HEK293 (cell line): ENCODE data around the gene HCFC1.

Source experiments
- CTCF ChIP-seq: fragments of 450-650 bp; formaldehyde crosslinking; IDR thresholded peaks from 2 replicates; pipeline ENCODE4 v1.5.1; 2016; ENCODE audit warnings: missing biosample characterization, missing genetic modification characterization
- ELK4 ChIP-seq: IDR thresholded peaks from 2 replicates; pipeline ENCODE4 v1.6.1; 2011; ENCODE audit warnings: mild to moderate bottlenecking, low read depth, low read length, borderline replicate concordance
- GLIS2 ChIP-seq: fragments of 450-650 bp; formaldehyde crosslinking; IDR thresholded peaks from 2 replicates; pipeline ENCODE4 v1.5.1; 2016; ENCODE audit warnings: missing biosample characterization, missing genetic modification characterization
- INSM2 ChIP-seq: fragments of 450-650 bp; formaldehyde crosslinking; IDR thresholded peaks from 2 replicates; pipeline ENCODE4 v1.5.1; 2016; ENCODE audit warnings: missing biosample characterization, missing genetic modification characterization
- KLF16 ChIP-seq: fragments of 450-650 bp; formaldehyde crosslinking; IDR thresholded peaks from 2 replicates; pipeline ENCODE4 v1.5.1; 2017; ENCODE audit warnings: missing biosample characterization, missing genetic modification characterization
- REST ChIP-seq: fragments of 450-650 bp; formaldehyde crosslinking; IDR thresholded peaks from 2 replicates; pipeline ENCODE4 v1.5.1; 2016; ENCODE audit warnings: missing biosample characterization, missing genetic modification characterization
- YY1 ChIP-seq: fragments of 450-650 bp; formaldehyde crosslinking; IDR thresholded peaks from 2 replicates; pipeline ENCODE4 v1.5.1; 2018; ENCODE audit warnings: missing biosample characterization, missing genetic modification characterization
- ZBTB10 ChIP-seq: fragments of 450-650 bp; formaldehyde crosslinking; IDR thresholded peaks from 2 replicates; pipeline ENCODE4 v1.5.1; 2016; ENCODE audit warnings: missing biosample characterization, missing genetic modification characterization
- ZNF558 ChIP-seq: fragments of 450-650 bp; formaldehyde crosslinking; IDR thresholded peaks from 2 replicates; pipeline ENCODE4 v1.5.1; 2016; ENCODE audit warnings: missing biosample characterization, missing genetic modification characterization
- ZNF629 ChIP-seq: fragments of 450-650 bp; formaldehyde crosslinking; IDR thresholded peaks from 2 replicates; pipeline ENCODE4 v1.5.1; 2017; ENCODE audit warnings: missing biosample characterization, missing genetic modification characterization
- ZNF777 ChIP-seq: fragments of 450-650 bp; formaldehyde crosslinking; IDR thresholded peaks from 2 replicates; pipeline ENCODE4 v1.5.1; 2017; ENCODE audit warnings: missing biosample characterization, missing genetic modification characterization, borderline replicate concordance

- peak; percentile 50 for TF ChIP-seq ZNF629 (tag by site-specific recombination)
- TF ChIP-seq INSM2: peak; percentile 28; the same call in 1 of the 2 replicates
- no peak for TF ChIP-seq ELK4
- TF ChIP-seq ZBTB10 (tag by site-specific recombination): no peak
- TF ChIP-seq ZNF558 (tag by site-specific recombination): no peak
- no peak for TF ChIP-seq REST (tag by site-specific recombination)
- no peak for TF ChIP-seq KLF16 (tag by site-specific recombination)
- no peak; the same call in 1 of the 2 replicates for TF ChIP-seq GLIS2 (tag by site-specific recombination)
- TF ChIP-seq ZNF777: no peak
- TF ChIP-seq CTCF (tag by site-specific recombination): peak; percentile 96
- no peak for TF ChIP-seq YY1 (tag by site-specific recombination)
Observed at GRCh38 chrX:153947009-153947769, 24.4 kb downstream of the HCFC1 start.
